Inferior parietal cortex (tissue), 1 donor: ENCODE measurements around the gene ZNF319.

Source experiments
- DNase-seq: peaks from one replicate; pipeline ENCODE4 v3.0.0-alpha.2; 2016; ENCODE audit errors: extremely low spot score

ZNF319 gene

DNA sequence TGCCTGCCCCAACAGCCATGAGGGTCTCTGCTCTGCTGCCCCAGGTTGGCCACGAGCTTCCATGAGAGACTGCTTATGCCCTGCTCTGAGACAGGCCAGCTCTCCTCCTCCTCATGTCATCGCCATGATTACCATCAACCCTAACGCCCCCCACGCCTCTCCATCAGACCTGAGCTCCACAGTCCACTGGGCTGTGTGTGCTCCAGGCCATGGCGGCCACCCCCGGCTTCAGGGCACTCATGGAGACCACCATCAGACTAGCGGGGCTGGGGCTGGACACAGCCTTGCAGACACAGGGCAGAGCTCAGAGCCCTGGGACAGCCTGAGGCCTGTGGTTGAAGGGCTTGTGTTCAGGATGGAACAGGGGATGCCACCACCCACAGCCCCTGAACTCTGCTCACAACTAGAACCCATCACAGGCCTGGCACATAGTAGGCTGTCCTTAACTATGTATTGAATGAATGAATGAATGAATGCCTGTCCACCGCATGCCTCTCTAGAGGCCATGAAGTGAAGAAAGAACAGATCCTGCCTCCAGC is 44.1 kb downstream of the ZNF319 start:
- DNase-seq: no peak

GRCh38 chr16:57955572-57956188 is 44.8 kb downstream of the ZNF319 start:
- no peak for DNase-seq

GRCh38 chr16:57953857-57954256 is 46.6 kb downstream of the ZNF319 start:
- DNase-seq: no peak

DNA sequence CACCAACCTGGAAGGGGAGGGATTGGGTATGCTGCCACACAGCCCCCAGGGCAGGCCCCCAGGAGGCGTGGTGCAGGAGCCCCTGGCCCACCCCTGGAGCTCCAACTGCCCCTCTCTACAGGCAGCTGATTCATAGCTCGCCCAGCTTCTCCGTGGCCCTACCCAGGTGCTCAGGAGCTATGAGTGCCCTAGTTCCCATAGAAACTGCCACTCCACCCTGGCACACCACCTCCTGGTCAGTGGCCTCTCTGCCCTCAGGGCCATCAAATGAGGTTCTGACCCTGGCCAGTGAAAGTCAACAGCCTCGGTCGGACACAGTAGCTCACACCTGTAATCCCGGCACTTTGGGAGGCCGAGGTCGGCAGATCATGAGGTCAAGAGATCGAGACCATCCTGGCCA is 47.6 kb downstream of the ZNF319 start:
- no peak for DNase-seq

DNA sequence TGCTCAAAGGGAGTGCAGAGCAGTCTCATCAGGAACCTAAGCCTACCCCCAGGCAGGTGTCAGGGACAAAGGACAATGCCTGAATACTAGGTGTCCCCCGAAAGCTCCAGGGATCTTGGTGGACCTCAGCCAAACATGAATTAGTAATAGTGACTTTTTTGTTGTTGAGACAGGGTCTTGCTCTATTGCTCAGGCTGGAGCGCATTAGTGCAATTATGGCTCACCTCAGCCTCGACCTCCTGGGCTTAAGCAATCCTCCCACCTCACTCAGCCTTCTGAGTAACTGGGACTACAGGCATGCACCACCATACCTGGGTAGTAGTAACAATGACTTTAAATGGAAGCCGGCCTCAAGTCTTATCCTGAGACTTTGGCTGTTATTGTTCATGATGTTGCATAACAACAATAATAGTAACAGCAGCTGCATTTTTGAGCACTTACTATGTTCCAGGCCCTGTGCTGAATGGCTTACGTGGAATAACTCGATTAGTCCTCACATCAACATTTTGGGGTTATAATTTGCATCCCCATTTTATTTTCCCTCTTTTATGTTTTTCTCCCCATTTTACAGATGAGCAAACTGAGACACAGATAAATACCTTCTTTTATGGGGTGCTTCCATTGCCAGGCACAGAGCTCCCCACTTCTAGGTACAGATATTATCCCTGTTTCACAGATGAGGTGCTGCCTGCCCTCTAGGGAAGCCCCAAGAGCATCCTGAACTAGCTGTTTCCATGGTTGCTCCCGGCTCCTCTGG is 49.1 kb downstream of the ZNF319 start:
- no peak for DNase-seq

GRCh38 chr16:57950382-57950781 is 50.1 kb downstream of the ZNF319 start:
- no peak for DNase-seq

GRCh38 chr16:57949595-57950238 is 50.8 kb downstream of the ZNF319 start:
- no peak for DNase-seq

GRCh38 chr16:57949013-57949412 is 51.5 kb downstream of the ZNF319 start:
- DNase-seq: no peak

DNA sequence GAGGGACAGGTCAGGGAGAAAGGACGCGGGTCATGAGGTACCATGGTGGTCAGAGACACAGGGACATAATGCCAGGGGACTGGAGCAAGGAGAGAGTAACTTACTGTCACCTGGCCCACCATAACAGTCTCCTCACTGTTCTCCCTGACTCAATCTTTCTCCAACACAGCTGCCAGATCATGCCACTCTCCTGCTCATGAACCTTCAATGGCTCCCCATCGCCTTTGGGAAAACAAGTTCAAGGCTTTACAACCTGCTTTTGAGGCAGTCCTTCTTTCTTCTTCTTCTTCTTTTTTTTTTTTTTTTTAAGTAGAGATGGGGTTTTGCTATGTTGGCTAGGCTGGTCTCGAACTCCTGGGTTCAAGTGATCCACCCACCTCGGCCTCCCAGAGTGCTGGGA is 52.4 kb downstream of the ZNF319 start:
- DNase-seq: no peak

DNA sequence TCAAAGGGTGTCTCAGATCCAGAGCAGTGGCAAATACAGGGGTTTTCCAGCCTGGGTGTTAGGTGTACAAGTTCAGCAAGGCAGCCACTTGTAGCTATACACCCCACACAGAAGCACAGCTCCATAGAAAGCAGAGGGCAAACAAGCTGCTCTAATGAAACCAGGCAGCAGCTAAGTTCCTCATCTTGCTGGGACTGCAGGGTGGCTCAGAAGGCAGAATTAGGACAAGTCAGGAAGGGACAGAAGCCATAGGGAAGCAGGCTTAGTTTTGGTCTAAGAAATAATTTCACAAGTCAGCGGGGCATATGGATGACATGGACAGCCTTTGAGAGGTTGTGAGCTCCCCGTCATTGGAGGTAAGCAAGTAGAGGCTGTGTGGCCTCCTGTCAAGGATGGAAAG is 53.2 kb downstream of the ZNF319 start:
- no peak for DNase-seq

DNA sequence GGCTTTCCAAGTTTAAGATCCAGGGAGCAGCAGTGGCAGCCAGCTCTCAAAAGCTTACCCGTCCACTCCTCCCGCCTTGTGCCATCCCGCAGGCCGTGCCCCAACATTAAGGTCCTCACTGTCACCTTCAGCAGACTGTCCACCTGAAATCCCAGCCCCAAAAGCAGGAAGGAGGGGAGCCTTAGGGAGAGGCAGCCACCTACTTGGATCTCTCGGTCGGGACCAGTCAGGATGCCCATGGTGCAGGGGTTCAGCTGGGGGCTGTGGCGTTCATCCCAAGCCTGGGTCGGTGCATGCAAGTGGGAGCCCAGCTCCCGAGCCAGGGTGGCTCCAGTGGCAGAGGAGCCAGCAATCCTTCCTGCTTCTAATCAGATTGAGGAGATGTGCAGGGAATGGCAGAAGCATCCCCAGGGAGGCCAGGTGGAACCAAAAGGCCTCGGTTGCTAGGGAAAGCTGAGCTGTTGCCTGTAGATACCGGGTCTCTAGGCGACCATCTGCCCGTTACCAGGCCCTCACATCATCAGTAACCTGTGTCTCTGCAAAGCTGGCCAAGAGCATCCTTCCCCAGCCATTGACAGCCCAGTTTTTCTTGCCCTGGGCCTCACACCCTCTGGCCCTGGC is 54.2 kb downstream of the ZNF319 start:
- DNase-seq: no peak

DNA sequence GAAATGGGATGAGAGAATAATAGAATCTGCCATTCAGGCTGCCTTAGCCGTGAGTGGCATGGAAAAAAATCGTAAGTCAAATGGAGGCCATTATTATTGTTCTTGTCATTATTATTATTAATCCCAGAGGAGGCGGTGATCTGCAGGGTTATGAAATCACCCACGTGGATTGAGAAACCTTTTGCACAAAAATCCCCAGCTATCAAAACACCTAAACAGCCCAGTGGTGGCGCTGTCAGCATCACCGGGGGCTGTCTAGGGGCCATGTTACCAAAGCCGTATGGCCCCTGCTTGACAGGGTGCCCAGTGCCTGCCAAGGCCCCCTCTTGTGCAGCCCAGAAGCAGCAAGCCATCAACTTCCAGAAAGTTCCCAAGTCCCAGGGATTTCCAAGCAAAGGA is 54.7 kb downstream of the ZNF319 start:
- DNase-seq: no peak

GRCh38 chr16:57944970-57945739 is 55.3 kb downstream of the ZNF319 start:
- no peak for DNase-seq
